HuH-7 (cell line): Measurements from ENCODE around the gene TTF2.
"Not testable (repeated sequence)": the region's sequence is repeated elsewhere in the genome, so short reads cannot be mapped to it uniquely, and the experiment has no call there.

Experiments used
- DNase-seq: peaks from one replicate; pipeline ENCODE4 v3.0.0; 2011; ENCODE audit warnings: low spot score

TTF2 gene

GRCh38 chr1:117093870-117094621 is 33.9 kb downstream of the TTF2 start:
- peak; percentile 12 for DNase-seq

- DNase-seq, result no peak
Measured at GRCh38 chr1:117094841-117095604, 34.9 kb downstream of the TTF2 start.

- no peak for DNase-seq
Measured at GRCh38 chr1:117096951-117097408, 36.9 kb downstream of the TTF2 start.

- no peak for DNase-seq
Measured at GRCh38 chr1:117097443-117097842, 37.3 kb downstream of the TTF2 start.

- DNase-seq, result no peak
Measured at GRCh38 chr1:117098287-117098890, 38.3 kb downstream of the TTF2 start.

- no peak for DNase-seq
Measured at GRCh38 chr1:117101334-117101733, 41.2 kb downstream of the TTF2 start.

- DNase-seq, result not testable (repeated sequence)
Measured at GRCh38 chr1:117101858-117102257, 41.7 kb downstream of the TTF2 start.

- DNase-seq, result no peak
Measured at GRCh38 chr1:117104986-117105385, 44.9 kb downstream of the TTF2 start.

GRCh38 chr1:117105722-117106121 is 45.6 kb downstream of the TTF2 start:
- no peak for DNase-seq

- DNase-seq, result no peak
Measured at GRCh38 chr1:117106478-117106877, 46.4 kb downstream of the TTF2 start.

- no peak for DNase-seq
Measured at GRCh38 chr1:117107364-117107763, 47.2 kb downstream of the TTF2 start.

- no peak for DNase-seq
Measured at GRCh38 chr1:117110774-117111173, 50.6 kb downstream of the TTF2 start.

- no peak for DNase-seq
Measured at GRCh38 chr1:117112047-117112717, 52.1 kb downstream of the TTF2 start.

- no peak for DNase-seq
Measured at GRCh38 chr1:117113199-117113598, 53.1 kb downstream of the TTF2 start.

- no peak for DNase-seq
Measured at GRCh38 chr1:117114877-117115276, 54.8 kb downstream of the TTF2 start.

- DNase-seq, result no peak
Measured at GRCh38 chr1:117116090-117116783, 56.1 kb downstream of the TTF2 start.

GRCh38 chr1:117116784-117117130 is 56.6 kb downstream of the TTF2 start:
- no peak for DNase-seq

GRCh38 chr1:117117697-117118096 is 57.6 kb downstream of the TTF2 start:
- DNase-seq, result no peak

GRCh38 chr1:117118137-117118536 is 58.0 kb downstream of the TTF2 start:
- DNase-seq, result no peak

- not testable (repeated sequence) for DNase-seq
Measured at GRCh38 chr1:117119144-117119543, 59.0 kb downstream of the TTF2 start.

- no peak for DNase-seq
Measured at GRCh38 chr1:117120774-117121588, 60.9 kb downstream of the TTF2 start.
